H1 (cell line): ENCODE measurements around the gene CERS3. TPM values are rescaled to one million over a fixed set of nuclear protein-coding genes. Genes with fewer than 3 reads are reported as not detected.

ENCODE experiments used
- CTCF ChIA-PET: fragments of 300-600 bp; sonication (Branson Sonifier 250); formaldehyde crosslinking; loops from one replicate; lab custom pipeline; 2021; ENCODE audit not compliant: partially characterized antibody; lab: Charles Lee
- POLR2A ChIA-PET: fragments of 300-600 bp; sonication (Branson Sonifier 250); formaldehyde crosslinking; loops from one replicate; lab custom pipeline; 2021; ENCODE audit warnings: inconsistent platforms; ENCODE audit not compliant: partially characterized antibody; lab: Charles Lee
- DNase-seq, 2 experiments: peaks; one replicate each; pipeline versions ENCODE4 v3.0.0 to v3.0.0-alpha.2; 2010 to 2022; ENCODE audit warnings: low spot score in 2 of 2, low read depth in 1 of 2, mixed read lengths in 1 of 2
- FAIRE-seq: peaks from 2 replicates; lab custom pipeline; 2011; peaks lifted over from hg19 to GRCh38; lab: Jason Lieb, UNC
- H2AFZ ChIP-seq: 2 replicates; pipeline ENCODE4 v1.8.1; 2012; ENCODE audit warnings: low read length, inconsistent platforms
- H2AK5ac ChIP-seq: 2 replicates; pipeline ENCODE4 v1.6.1; 2013; ENCODE audit warnings: low read depth, low read length
- H2BK120ac ChIP-seq: replicated peaks from 2 replicates; pipeline ENCODE3; 2013; ENCODE audit warnings: low read depth, low read length, inconsistent platforms
- H2BK12ac ChIP-seq: 2 replicates; pipeline ENCODE4 v1.6.1; 2013; ENCODE audit warnings: low read depth, low read length
- H2BK15ac ChIP-seq: 2 replicates; pipeline ENCODE4 v1.6.1; 2013; ENCODE audit warnings: low read length
- H2BK20ac ChIP-seq: 2 replicates; pipeline ENCODE4 v1.6.1; 2013; ENCODE audit warnings: low read length
- H2BK5ac ChIP-seq: 2 replicates; pipeline ENCODE4 v1.6.1; 2013; ENCODE audit warnings: low read depth, low read length
- H3K14ac ChIP-seq: 2 replicates; pipeline ENCODE4 v1.6.1; 2013; ENCODE audit warnings: inconsistent platforms; ENCODE audit not compliant: insufficient read length
- H3K18ac ChIP-seq: 2 replicates; pipeline ENCODE4 v1.6.1; 2013; ENCODE audit warnings: low read length; ENCODE audit errors: extremely low read depth
- H3K23ac ChIP-seq: 2 replicates; pipeline ENCODE4 v1.6.1; 2013; ENCODE audit warnings: inconsistent platforms; ENCODE audit not compliant: insufficient read length
- H3K23me2 ChIP-seq: 2 replicates; pipeline ENCODE4 v1.6.1; 2013; ENCODE audit warnings: low read depth, low read length
- H3K27ac ChIP-seq: 2 replicates; pipeline ENCODE4 v1.6.1; 2011; ENCODE audit warnings: low read depth, low read length, inconsistent platforms
- H3K27me3 ChIP-seq, 4 experiments: replicated peaks in 1 of 4; 1 replicate in 1 of 4; 2 replicates in 3 of 4; pipeline versions ENCODE4 v1.6.1 to v1.8.1; 2011 to 2013; ENCODE audit warnings: low read length in 3 of 4, mild to moderate bottlenecking in 3 of 4, inconsistent platforms in 2 of 4, mixed read lengths in 2 of 4, moderate library complexity in 1 of 4; ENCODE audit not compliant: control insufficient read depth in 3 of 4, insufficient read depth in 3 of 4; ENCODE audit errors: extremely low read depth in 1 of 4
- H3K36me3 ChIP-seq, 4 experiments: 2 replicates each; pipeline versions ENCODE4 v1.6.1 to v1.8.1; 2011 to 2013; ENCODE audit warnings: mild to moderate bottlenecking in 4 of 4, low read length in 3 of 4, moderate library complexity in 2 of 4, control low read depth in 1 of 4, inconsistent platforms in 1 of 4; ENCODE audit not compliant: insufficient read depth in 4 of 4, control insufficient read depth in 2 of 4
- H3K4ac ChIP-seq: replicated peaks from 2 replicates; pipeline ENCODE3; 2013; ENCODE audit warnings: low read length, low read depth, mixed read lengths, inconsistent platforms; ENCODE audit not compliant: insufficient read length
- H3K4me1 ChIP-seq, 4 experiments: replicated peaks in 1 of 4; 1 replicate in 1 of 4; 2 replicates in 3 of 4; pipeline versions ENCODE4 v1.6.1 to v1.8.1; 2011 to 2013; ENCODE audit warnings: low read length in 3 of 4, inconsistent platforms in 2 of 4, mixed read lengths in 1 of 4; ENCODE audit not compliant: insufficient read depth in 4 of 4, control insufficient read depth in 3 of 4
- H3K4me2 ChIP-seq, 2 experiments: 2 replicates each; pipeline versions ENCODE4 v1.6.1 to v1.8.1; 2011 to 2013; ENCODE audit warnings: low read depth in 2 of 2, low read length in 2 of 2, control low read depth in 1 of 2, inconsistent platforms in 1 of 2, mild to moderate bottlenecking in 1 of 2; ENCODE audit not compliant: insufficient read depth in 1 of 2
- H3K4me3 ChIP-seq, 4 experiments: fragments of 200-600, 300-600 bp in 1 of 4; sonication (generic), shearing (Covaris generic), sonication (Bioruptor Twin) in 1 of 4; 2 replicates each; pipeline versions ENCODE4 v1.5.1 to v1.8.1; 2011 to 2016; ENCODE audit warnings: low read length in 4 of 4, low read depth in 3 of 4, control low read depth in 2 of 4, inconsistent platforms in 2 of 4, mild to moderate bottlenecking in 2 of 4, mixed read lengths in 1 of 4, moderate library complexity in 1 of 4; ENCODE audit not compliant: insufficient read depth in 2 of 4; ENCODE audit errors: extremely low read depth in 1 of 4
- H3K56ac ChIP-seq: replicated peaks from 2 replicates; pipeline ENCODE3; 2013; ENCODE audit warnings: low read depth, mild to moderate bottlenecking, mixed read lengths, low read length, inconsistent platforms; ENCODE audit not compliant: insufficient read length
- H3K79me1 ChIP-seq: 2 replicates; pipeline ENCODE4 v1.6.1; 2013; ENCODE audit warnings: low read depth, low read length, control low read depth
- H3K79me2 ChIP-seq, 2 experiments: 2 replicates each; pipeline versions ENCODE4 v1.6.1 to v1.8.1; 2012 to 2013; ENCODE audit warnings: low read length in 2 of 2, mild to moderate bottlenecking in 2 of 2, inconsistent platforms in 1 of 2; ENCODE audit not compliant: insufficient read depth in 2 of 2, control insufficient read depth in 1 of 2
- H3K9ac ChIP-seq, 4 experiments: replicated peaks in 1 of 4; 1 replicate in 1 of 4; 2 replicates in 3 of 4; pipeline versions ENCODE4 v1.6.1 to v1.8.1; 2011 to 2013; ENCODE audit warnings: low read depth in 3 of 4, low read length in 3 of 4, control low read depth in 2 of 4, mild to moderate bottlenecking in 2 of 4, moderate library complexity in 2 of 4, inconsistent platforms in 1 of 4; ENCODE audit errors: extremely low read depth in 1 of 4
- H3K9me3 ChIP-seq, 2 experiments: 2 replicates each; pipeline versions ENCODE4 v1.6.1 to v1.8.1; 2012 to 2013; ENCODE audit warnings: mild to moderate bottlenecking in 2 of 2, moderate library complexity in 2 of 2, control low read depth in 1 of 2, inconsistent platforms in 1 of 2, low read depth in 1 of 2, low read length in 1 of 2, mixed read lengths in 1 of 2; ENCODE audit not compliant: insufficient read depth in 2 of 2
- H4K20me1 ChIP-seq, 2 experiments: replicated peaks in 1 of 2; 2 replicates each; pipeline versions ENCODE3 to v1.8.1; 2011 to 2013; ENCODE audit warnings: inconsistent platforms in 2 of 2, low read length in 2 of 2, mild to moderate bottlenecking in 1 of 2; ENCODE audit not compliant: insufficient read depth in 2 of 2, control insufficient read depth in 1 of 2
- H4K5ac ChIP-seq: 2 replicates; pipeline ENCODE4 v1.6.1; 2013; ENCODE audit warnings: low read length, low read depth, mixed read lengths, inconsistent platforms; ENCODE audit not compliant: insufficient read length
- H4K8ac ChIP-seq: 2 replicates; pipeline ENCODE4 v1.8.0; 2013; ENCODE audit warnings: mild to moderate bottlenecking, moderate library complexity, low read length, inconsistent platforms; ENCODE audit not compliant: insufficient read depth; ENCODE audit errors: extremely low read depth
- H4K91ac ChIP-seq: replicated peaks from 2 replicates; pipeline ENCODE3; 2013; ENCODE audit warnings: low read length, mixed read lengths, inconsistent platforms; ENCODE audit not compliant: insufficient read length
- FOSL1 ChIP-seq: IDR thresholded peaks from 2 replicates; pipeline ENCODE4 v1.6.1; 2011; ENCODE audit warnings: mild to moderate bottlenecking, low read depth, low read length, moderate library complexity; ENCODE audit not compliant: insufficient read depth
- WGBS, 2 experiments: shearing (Covaris generic) in 1 of 2; methylation state at CpG; one replicate each; pipeline versions ENCODE4 v1.1.6 to v1.1.7; 2013 to 2015; ENCODE audit warnings: low lambda C conversion rate in 2 of 2, mixed read lengths in 2 of 2, inconsistent platforms in 1 of 2, low coverage in 1 of 2, missing lambda C conversion rate in 1 of 2; ENCODE audit not compliant: insufficient replicate concordance in 2 of 2, insufficient coverage in 1 of 2, insufficient read length in 1 of 2; ENCODE audit errors: extremely low coverage in 1 of 2, missing lambda C conversion rate in 1 of 2; 5-methylcytosine and 5-hydroxymethylcytosine counted together
- polyA plus RNA-seq, 7 experiments: library from polyadenylated mRNA; depleted of rRNA in 3 of 7; stranded (reverse) in 5 of 7; unstranded in 2 of 7; fragments of >200 nt in 5 of 7; fragments of 200-250 nt in 2 of 7; gene quantifications; 1 replicate in 5 of 7; 2 replicates in 1 of 7; 4 replicates in 1 of 7; pipeline versions ENCODE4 v1.2.1 to v1.2.3, GENCODE V29; 2011 to 2013; ENCODE audit warnings: missing spikeins in 2 of 7, mixed read lengths in 2 of 7
- total RNA-seq: library from RNA; stranded (reverse); fragmentation: NEBNext Ultra II Directional; extraction: Animal tissue kit (Norgen Biotek cat#: 25700); gene quantifications from 2 replicates; pipeline ENCODE4 v1.2.1, GENCODE V29; 2021

CERS3 gene
- total and polyA plus RNA-seq, 2 of the 8 experiments (the other 6 are each of a cell fraction or from before 2014, with no cell fraction given): 0.62 TPM; not detected in 1

DNA sequence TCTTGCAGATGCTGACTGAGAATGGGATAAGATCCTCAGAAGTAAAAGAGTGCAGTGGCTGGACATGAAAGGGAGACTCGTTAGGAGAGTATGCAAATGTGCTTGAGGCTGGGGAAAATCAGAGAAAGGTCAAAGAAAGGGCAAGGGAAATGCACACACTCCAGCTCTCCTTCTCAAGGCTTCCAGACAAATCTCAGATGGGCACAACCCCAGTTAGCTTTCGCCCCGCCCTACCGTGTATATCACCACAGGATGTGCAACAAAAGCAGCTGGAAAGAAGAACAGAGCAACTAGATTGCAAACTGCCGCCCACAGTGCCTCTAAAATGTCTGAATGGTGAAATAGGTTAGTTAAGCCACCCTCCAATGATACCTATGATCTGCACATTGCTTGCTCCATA, 63.9 kb downstream of the CERS3 start:
- H3K4me2 ChIP-seq: no peak overlapping the region
- no peak for FAIRE-seq
- no peak for TF ChIP-seq FOSL1

More for the DNA sequence above, 63.9 kb downstream of the CERS3 start:
- ChIA-PET POLR2A (no interaction called here), CTCF (interaction anchor here (1.1 kb wide), 1 partner anchor 27 kb away, joined by 3 read pairs; no protein-coding TSS in a partner anchor)
- Histone ChIP-seq H3K4me3 (no peak overlapping the region), H4K20me1 (no peaks in the 10 kb centered on the region), H3K23ac (no peak overlapping the region), H3K9me3 (peaks cover 38 to 50% of the 10 kb centered on the region in 2 experiments; a peak in 3 of 4 replicates), H2BK20ac (no peak overlapping the region), H2BK12ac (no peak overlapping the region), H3K56ac (no peak overlapping the region), H3K36me3 (no peaks in the 10 kb centered on the region), H3K79me1 (no peaks in the 10 kb centered on the region), H2BK5ac (no peak overlapping the region), H3K79me2 (no peaks in the 10 kb centered on the region), H3K9ac (no peak overlapping the region), H4K8ac (no peak overlapping the region), H3K27me3 (no peaks in the 10 kb centered on the region), H3K23me2 (no peaks in the 10 kb centered on the region), H2AFZ (no peak overlapping the region), H2BK120ac (no peak overlapping the region), H3K18ac (no peak overlapping the region), H4K91ac (no peak overlapping the region), H4K5ac (no peak overlapping the region), H3K27ac (no peak overlapping the region), H2AK5ac (no peak overlapping the region), H3K4ac (no peak overlapping the region), H3K14ac (no peak overlapping the region), H3K4me1 (no peaks in the 10 kb centered on the region), H2BK15ac (no peak overlapping the region)
- no peak for DNase-seq
- 59% methylated on average over 5 of the region's 5 CpGs; no CpG with 5 or more reads in 1 of the 2 experiments for WGBS, 2 experiments
